Activated T-cell treated with anti-CD3 and anti-CD28 coated beads, Interleukin-2, amount 50 U/mL, for 24 hours (primary cell): ENCODE measurements around the gene KIF5C.

Experiments
- DNase-seq: peaks from one replicate; pipeline ENCODE4 v3.0.0-alpha.2; 2020
- H3K27ac Mint-ChIP-seq: 2 replicates; pipeline ENCODE4 v1.8.0; 2020; ENCODE audit warnings: mild to moderate bottlenecking, mixed read lengths
- H3K27me3 Mint-ChIP-seq: 2 replicates; pipeline ENCODE4 v1.8.0; 2020; ENCODE audit warnings: mixed read lengths
- H3K36me3 Mint-ChIP-seq: 2 replicates; pipeline ENCODE4 v1.8.0; 2020; ENCODE audit warnings: low read depth, mixed read lengths
- H3K4me1 Mint-ChIP-seq: 2 replicates; pipeline ENCODE4 v1.8.0; 2020; ENCODE audit warnings: low read depth, mixed read lengths
- H3K4me3 Mint-ChIP-seq: 2 replicates; pipeline ENCODE4 v1.8.0; 2020; ENCODE audit warnings: mild to moderate bottlenecking, moderate library complexity, mixed read lengths
- H3K9me3 Mint-ChIP-seq: 2 replicates; pipeline ENCODE4 v1.8.0; 2020; ENCODE audit warnings: mixed read lengths

KIF5C gene

GRCh38 chr2:148924514-148925178, 49.6 kb downstream of the KIF5C start:
- H3K36me3 Mint-ChIP-seq = peaks cover 7% of the 10 kb centered on the region
- no peak overlapping the region for H3K27ac Mint-ChIP-seq
- H3K27me3 Mint-ChIP-seq = no peaks in the 10 kb centered on the region
- H3K4me1 Mint-ChIP-seq = peaks cover 16% of the 10 kb centered on the region
- no peak for DNase-seq
- H3K9me3 Mint-ChIP-seq = no peaks in the 10 kb centered on the region
- no peak overlapping the region for H3K4me3 Mint-ChIP-seq

GRCh38 chr2:148926291-148926961, 51.4 kb downstream of the KIF5C start:
- peak; percentile 68 for DNase-seq
- peaks cover 13% of the 10 kb centered on the region for H3K36me3 Mint-ChIP-seq
- no peaks in the 10 kb centered on the region for H3K27me3 Mint-ChIP-seq
- H3K4me1 Mint-ChIP-seq = peaks cover 16% of the 10 kb centered on the region
- peak overlapping the region; percentile 79 for H3K4me3 Mint-ChIP-seq
- no peaks in the 10 kb centered on the region for H3K9me3 Mint-ChIP-seq
- peak overlapping the region; percentile 84 for H3K27ac Mint-ChIP-seq

GRCh38 chr2:148926981-148927401, 52.0 kb downstream of the KIF5C start:
- peak; percentile 64 for DNase-seq
- Mint-ChIP-seq H3K9me3 (no peaks in the 10 kb centered on the region), H3K27me3 (no peaks in the 10 kb centered on the region), H3K4me1 (peaks cover 16% of the 10 kb centered on the region), H3K27ac (peak overlapping the region; percentile 84), H3K4me3 (peak overlapping the region; percentile 79), H3K36me3 (peaks cover 13% of the 10 kb centered on the region)

GRCh38 chr2:148928395-148928794, 53.4 kb downstream of the KIF5C start:
- Mint-ChIP-seq H3K27ac (no peak overlapping the region), H3K4me3 (no peak overlapping the region)
- no peak for DNase-seq

GRCh38 chr2:148930046-148930775, 55.2 kb downstream of the KIF5C start:
- Mint-ChIP-seq H3K4me1 (peaks cover 16% of the 10 kb centered on the region), H3K27ac (no peak overlapping the region)

More at GRCh38 chr2:148928395-148928794, 53.4 kb downstream of the KIF5C start:
- Mint-ChIP-seq H3K9me3 (no peaks in the 10 kb centered on the region), H3K27me3 (no peaks in the 10 kb centered on the region), H3K4me1 (peaks cover 16% of the 10 kb centered on the region), H3K36me3 (peaks cover 10% of the 10 kb centered on the region)

GRCh38 chr2:148932536-148932935, 57.5 kb downstream of the KIF5C start:
- Mint-ChIP-seq H3K27ac (no peak overlapping the region), H3K9me3 (no peaks in the 10 kb centered on the region), H3K27me3 (no peaks in the 10 kb centered on the region), H3K4me3 (no peak overlapping the region), H3K36me3 (peaks cover 8% of the 10 kb centered on the region), H3K4me1 (no peaks in the 10 kb centered on the region)
- no peak for DNase-seq

More at GRCh38 chr2:148930046-148930775, 55.2 kb downstream of the KIF5C start:
- no peak overlapping the region for H3K4me3 Mint-ChIP-seq
- peaks cover 10% of the 10 kb centered on the region for H3K36me3 Mint-ChIP-seq
- H3K27me3 Mint-ChIP-seq = no peaks in the 10 kb centered on the region
- no peak for DNase-seq
- H3K9me3 Mint-ChIP-seq = no peaks in the 10 kb centered on the region

GRCh38 chr2:148933456-148933855, 58.4 kb downstream of the KIF5C start:
- Mint-ChIP-seq H3K9me3 (no peaks in the 10 kb centered on the region), H3K4me3 (no peak overlapping the region), H3K4me1 (no peaks in the 10 kb centered on the region), H3K27me3 (no peaks in the 10 kb centered on the region), H3K36me3 (peaks cover 8% of the 10 kb centered on the region), H3K27ac (no peak overlapping the region)
- DNase-seq = no peak

- DNase-seq = no peak
- Mint-ChIP-seq H3K27ac (no peak overlapping the region), H3K36me3 (peaks cover under 1% of the 10 kb centered on the region), H3K27me3 (no peaks in the 10 kb centered on the region), H3K4me3 (no peak overlapping the region), H3K4me1 (no peaks in the 10 kb centered on the region), H3K9me3 (no peaks in the 10 kb centered on the region)
Observed at GRCh38 chr2:148935791-148936190, 60.8 kb downstream of the KIF5C start.

- no peaks in the 10 kb centered on the region for H3K9me3 Mint-ChIP-seq
- no peak overlapping the region for H3K27ac Mint-ChIP-seq
- H3K27me3 Mint-ChIP-seq = no peaks in the 10 kb centered on the region
- no peak overlapping the region for H3K4me3 Mint-ChIP-seq
- no peaks in the 10 kb centered on the region for H3K36me3 Mint-ChIP-seq
- no peak for DNase-seq
- H3K4me1 Mint-ChIP-seq = no peaks in the 10 kb centered on the region
Observed at GRCh38 chr2:148936857-148937450, 61.9 kb downstream of the KIF5C start.

GRCh38 chr2:148939271-148939670, 64.2 kb downstream of the KIF5C start:
- Mint-ChIP-seq H3K27ac (no peak overlapping the region), H3K27me3 (no peaks in the 10 kb centered on the region), H3K4me3 (no peak overlapping the region), H3K4me1 (no peaks in the 10 kb centered on the region), H3K36me3 (peaks cover 9% of the 10 kb centered on the region), H3K9me3 (no peaks in the 10 kb centered on the region)
- DNase-seq = no peak

GRCh38 chr2:148943097-148943496, 68.1 kb downstream of the KIF5C start:
- Mint-ChIP-seq H3K9me3 (no peaks in the 10 kb centered on the region), H3K27me3 (no peaks in the 10 kb centered on the region), H3K36me3 (peaks cover 19% of the 10 kb centered on the region), H3K4me1 (no peaks in the 10 kb centered on the region), H3K4me3 (no peak overlapping the region), H3K27ac (no peak overlapping the region)
- no peak for DNase-seq

GRCh38 chr2:148944536-148944935, 69.5 kb downstream of the KIF5C start:
- H3K4me1 Mint-ChIP-seq = no peaks in the 10 kb centered on the region
- H3K36me3 Mint-ChIP-seq = peaks cover 25% of the 10 kb centered on the region
- DNase-seq = no peak
- no peaks in the 10 kb centered on the region for H3K9me3 Mint-ChIP-seq
- H3K27me3 Mint-ChIP-seq = no peaks in the 10 kb centered on the region
- no peak overlapping the region for H3K27ac Mint-ChIP-seq
- H3K4me3 Mint-ChIP-seq = no peak overlapping the region

- Mint-ChIP-seq H3K9me3 (no peaks in the 10 kb centered on the region), H3K4me1 (no peaks in the 10 kb centered on the region), H3K27ac (no peak overlapping the region), H3K27me3 (no peaks in the 10 kb centered on the region), H3K4me3 (no peak overlapping the region), H3K36me3 (peaks cover 46% of the 10 kb centered on the region)
- no peak for DNase-seq
Observed at GRCh38 chr2:148947299-148947698, 72.3 kb downstream of the KIF5C start.

GRCh38 chr2:148948868-148949267, 73.8 kb downstream of the KIF5C start:
- Mint-ChIP-seq H3K27ac (no peak overlapping the region), H3K36me3 (peaks cover 45% of the 10 kb centered on the region), H3K4me3 (no peak overlapping the region), H3K4me1 (no peaks in the 10 kb centered on the region), H3K27me3 (no peaks in the 10 kb centered on the region), H3K9me3 (no peaks in the 10 kb centered on the region)
- DNase-seq = no peak
